NCI-H82 treated with DMSO at 0.1 percent for 48 hours (cell line): ENCODE measurements around the gene ZNF28.
"Not testable (repeated sequence)": the region's sequence is repeated elsewhere in the genome, so short reads cannot be mapped to it uniquely, and the experiment has no call there.

Experiments used
- DNase-seq: peaks from one replicate; lab custom pipeline; 2025; ENCODE audit not compliant: unreplicated experiment; lab: John Stamatoyannopoulos, UW

The ZNF28 gene

DNA sequence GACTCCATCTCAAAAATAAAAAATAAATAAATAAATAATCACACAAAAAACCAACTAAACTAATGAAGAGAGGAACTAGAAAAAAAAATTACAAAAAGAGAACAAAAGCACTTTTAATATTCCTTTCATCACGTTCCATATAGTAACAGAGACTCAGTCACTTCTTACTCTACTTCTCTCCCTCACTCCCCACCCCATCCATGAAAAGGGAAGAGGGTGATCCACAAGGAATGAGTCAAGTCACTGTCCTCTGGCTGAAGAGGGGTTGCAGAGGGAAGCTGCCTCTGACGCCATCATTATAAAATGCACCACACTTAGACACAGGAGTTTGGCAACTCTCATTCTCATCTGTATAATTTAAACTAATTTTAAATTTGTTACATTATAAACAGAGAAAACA, 38.6 kb downstream of the ZNF28 start:
- DNase-seq: not testable (repeated sequence)

- no peak for DNase-seq
Observed at GRCh38 chr19:52778811-52779210, 42.6 kb downstream of the ZNF28 start.

DNA sequence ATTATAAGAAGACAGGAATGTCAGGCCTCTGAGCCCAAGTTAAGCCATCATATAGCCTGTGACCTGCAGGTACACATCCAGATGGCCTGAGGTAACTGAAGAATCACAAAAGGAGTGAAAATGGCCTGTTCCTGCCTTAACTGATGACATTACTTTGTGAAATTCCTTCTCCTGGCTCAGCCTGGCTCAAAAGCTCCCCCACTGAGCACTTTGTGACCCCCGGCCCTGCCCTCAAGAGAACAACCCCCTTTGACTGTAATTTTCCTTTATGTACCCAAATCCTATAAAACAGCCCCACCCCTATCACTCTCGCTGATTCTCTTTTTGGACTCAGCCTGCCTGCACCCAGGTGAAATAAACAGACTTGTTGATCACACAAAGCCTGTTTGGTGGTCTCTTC, 65.0 kb downstream of the ZNF28 start:
- not testable (repeated sequence) for DNase-seq

GRCh38 chr19:52749780-52750179, 71.7 kb downstream of the ZNF28 start:
- no peak for DNase-seq

- no peak for DNase-seq
Observed at GRCh38 chr19:52748336-52748950, 73.0 kb downstream of the ZNF28 start.
